Tibial nerve (tissue), 4 donors: ENCODE data around the gene OTOF. TPM values are rescaled to one million over a fixed set of nuclear protein-coding genes. Genes with fewer than 3 reads are reported as not detected.
"Not testable (repeated sequence)": the region's sequence is repeated elsewhere in the genome, so short reads cannot be mapped to it uniquely, and the experiment has no call there.

Experiments
- DNase-seq, 2 donors: peaks; one replicate each; pipeline ENCODE4 v3.0.0-alpha.2; 2019; ENCODE audit warnings: low spot score in 2 of 2
- H3K27ac ChIP-seq, 4 donors: fragments of 200-600 bp; sonication (generic) in 3 of 4; one replicate each; pipeline ENCODE4 v1.5.1; 2017 to 2019; ENCODE audit warnings: mild to moderate bottlenecking in 1 of 4
- H3K27me3 ChIP-seq, 2 donors: fragments of 200-600 bp; sonication (generic) in 1 of 2; one replicate each; pipeline versions ENCODE4 v1.5.1 to v1.6.0; 2017 to 2019
- H3K36me3 ChIP-seq, 3 donors: fragments of 200-600 bp; sonication (generic); one replicate each; pipeline ENCODE4 v1.5.1; 2018 to 2019
- H3K4me1 ChIP-seq, 4 donors: fragments of 200-600 bp; sonication (generic) in 3 of 4; one replicate each; pipeline ENCODE4 v1.5.1; 2017 to 2019
- H3K4me3 ChIP-seq, 4 donors: fragments of 200-600 bp; sonication (generic) in 3 of 4; one replicate each; pipeline ENCODE4 v1.5.1; 2017 to 2019; ENCODE audit warnings: mild to moderate bottlenecking in 1 of 4, moderate library complexity in 1 of 4
- H3K9me3 ChIP-seq, 4 donors: fragments of 200-600 bp; sonication (generic) in 3 of 4; one replicate each; pipeline ENCODE4 v1.5.1; 2017 to 2019
- EP300 ChIP-seq, 2 donors: sonication (generic); formaldehyde crosslinking; IDR thresholded peaks; one replicate each; pipeline ENCODE4 v1.6.1; 2017; ENCODE audit warnings: antibody characterized with exemption in 2 of 2, mild to moderate bottlenecking in 1 of 2
- POLR2A ChIP-seq, 2 donors: fragments of 450-650 bp; IDR thresholded peaks; one replicate each; pipeline ENCODE4 v1.6.1; 2017; ENCODE audit warnings: antibody characterized with exemption in 2 of 2, mild to moderate bottlenecking in 2 of 2, moderate library complexity in 2 of 2
- WGBS, 2 donors: methylation state at CpG; one replicate each; pipeline ENCODE4 v1.1.5; 2018; 5-methylcytosine and 5-hydroxymethylcytosine counted together
- total RNA-seq, 4 donors: library from RNA; depleted of rRNA; stranded (reverse); fragments of >200 nt; gene quantifications; one replicate each; pipeline ENCODE4 v1.1.0, GENCODE V29; 2016
- TF ChIP-seq, protein P1 (sequence below), 5 experiments: fragments of 200-600 bp in 3 of 5; fragments of 450-650 bp in 2 of 5; sonication (generic) in 3 of 5; IDR thresholded peaks; one replicate each; pipeline ENCODE4 v1.5.1; 2016 to 2019; ENCODE audit warnings: antibody characterized with exemption in 5 of 5, mild to moderate bottlenecking in 3 of 5, moderate library complexity in 2 of 5

OTOF gene
- total RNA-seq, 4 donors from 2014 or later = under 0.01 to 0.30 (median 0.22) TPM; not detected in 1

DNA sequence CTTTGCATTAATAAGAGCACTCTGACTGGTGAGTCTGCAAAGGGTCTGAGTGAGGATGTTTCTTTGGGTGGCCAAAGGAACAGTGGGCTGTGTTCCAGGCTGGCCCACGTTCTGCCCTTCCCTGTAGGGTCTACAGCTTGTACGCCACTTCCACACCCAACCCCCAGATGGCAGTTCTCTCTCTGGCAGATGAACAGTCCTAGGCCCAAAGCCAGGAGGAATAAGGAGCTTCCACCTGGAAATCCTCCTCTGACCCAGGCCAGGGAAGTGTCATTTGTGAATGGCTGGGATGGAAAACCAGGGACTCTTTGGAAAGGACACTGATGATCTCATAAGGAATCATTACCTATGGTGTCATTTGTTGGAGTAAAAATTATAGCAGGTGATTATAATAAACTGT, 6.6 kb downstream of the OTOF start:
- 0 to 45% methylated on average over 1 to 2 of the region's 2 CpGs for WGBS, 2 donors
- no peak overlapping the region for H3K4me3 ChIP-seq
- no peak for TF ChIP-seq EP300 (IDR thresholded peaks at IDR 0.05)
- TF ChIP-seq, protein P1, sequence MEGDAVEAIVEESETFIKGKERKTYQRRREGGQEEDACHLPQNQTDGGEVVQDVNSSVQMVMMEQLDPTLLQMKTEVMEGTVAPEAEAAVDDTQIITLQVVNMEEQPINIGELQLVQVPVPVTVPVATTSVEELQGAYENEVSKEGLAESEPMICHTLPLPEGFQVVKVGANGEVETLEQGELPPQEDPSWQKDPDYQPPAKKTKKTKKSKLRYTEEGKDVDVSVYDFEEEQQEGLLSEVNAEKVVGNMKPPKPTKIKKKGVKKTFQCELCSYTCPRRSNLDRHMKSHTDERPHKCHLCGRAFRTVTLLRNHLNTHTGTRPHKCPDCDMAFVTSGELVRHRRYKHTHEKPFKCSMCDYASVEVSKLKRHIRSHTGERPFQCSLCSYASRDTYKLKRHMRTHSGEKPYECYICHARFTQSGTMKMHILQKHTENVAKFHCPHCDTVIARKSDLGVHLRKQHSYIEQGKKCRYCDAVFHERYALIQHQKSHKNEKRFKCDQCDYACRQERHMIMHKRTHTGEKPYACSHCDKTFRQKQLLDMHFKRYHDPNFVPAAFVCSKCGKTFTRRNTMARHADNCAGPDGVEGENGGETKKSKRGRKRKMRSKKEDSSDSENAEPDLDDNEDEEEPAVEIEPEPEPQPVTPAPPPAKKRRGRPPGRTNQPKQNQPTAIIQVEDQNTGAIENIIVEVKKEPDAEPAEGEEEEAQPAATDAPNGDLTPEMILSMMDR (IDR thresholded peaks at IDR 0.05) = no peak
- TF ChIP-seq POLR2A (IDR thresholded peaks at IDR 0.05) = no peak
- H3K9me3 ChIP-seq = peaks cover 0 to 14% (median 3%) of the 10 kb centered on the region in 4 donors
- no peak overlapping the region for H3K27ac ChIP-seq
- H3K27me3 ChIP-seq = no peaks in the 10 kb centered on the region
- no peaks in the 10 kb centered on the region for H3K36me3 ChIP-seq
- no peak for DNase-seq
- no peaks in the 10 kb centered on the region for H3K4me1 ChIP-seq

DNA sequence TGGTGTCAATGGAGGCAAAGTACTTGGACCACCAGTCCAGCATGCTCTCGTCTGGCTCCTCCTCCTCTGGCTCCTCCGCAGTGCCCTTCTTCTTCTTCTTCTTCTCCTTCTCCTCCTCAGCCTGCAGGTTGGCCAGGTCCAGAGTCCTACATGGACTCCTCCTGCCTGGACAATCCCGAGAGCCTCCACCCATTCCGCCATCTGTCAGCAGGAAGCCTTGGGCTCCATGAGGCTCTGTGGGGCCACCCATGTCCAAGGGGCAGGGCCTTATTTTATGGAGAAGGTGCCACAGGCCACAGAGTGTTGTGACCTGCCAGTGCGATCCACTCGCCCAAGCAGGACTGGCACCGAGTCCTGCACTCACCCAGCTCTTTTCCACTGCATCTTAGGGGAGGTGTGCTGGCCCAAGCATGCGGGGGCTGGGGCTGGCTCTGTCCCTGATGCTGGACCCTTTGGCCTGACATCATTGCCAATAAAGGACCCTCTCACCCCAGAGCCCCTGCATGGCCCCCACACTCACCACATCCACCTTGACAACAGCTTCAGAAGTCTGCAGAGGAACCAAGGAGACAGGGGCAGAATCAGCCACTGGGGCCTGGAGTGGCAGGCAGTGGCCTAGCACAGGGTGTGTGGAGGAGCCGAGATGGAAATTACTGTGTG, 7.2 kb downstream of the OTOF start:
- WGBS, 2 donors = 91 to 92% methylated on average over 8 to 9 of the region's 9 CpGs
- Histone ChIP-seq H3K9me3 (peaks cover 0 to 14% (median 3%) of the 10 kb centered on the region in 4 donors), H3K4me1 (no peaks in the 10 kb centered on the region), H3K27ac (no peak overlapping the region), H3K36me3 (no peaks in the 10 kb centered on the region), H3K4me3 (no peak overlapping the region), H3K27me3 (no peaks in the 10 kb centered on the region)
- no peak for DNase-seq
- no peak for TF ChIP-seq EP300 (IDR thresholded peaks at IDR 0.05)
- TF ChIP-seq, protein P1 (IDR thresholded peaks at IDR 0.05) = no peak
- no peak for TF ChIP-seq POLR2A (IDR thresholded peaks at IDR 0.05)

DNA sequence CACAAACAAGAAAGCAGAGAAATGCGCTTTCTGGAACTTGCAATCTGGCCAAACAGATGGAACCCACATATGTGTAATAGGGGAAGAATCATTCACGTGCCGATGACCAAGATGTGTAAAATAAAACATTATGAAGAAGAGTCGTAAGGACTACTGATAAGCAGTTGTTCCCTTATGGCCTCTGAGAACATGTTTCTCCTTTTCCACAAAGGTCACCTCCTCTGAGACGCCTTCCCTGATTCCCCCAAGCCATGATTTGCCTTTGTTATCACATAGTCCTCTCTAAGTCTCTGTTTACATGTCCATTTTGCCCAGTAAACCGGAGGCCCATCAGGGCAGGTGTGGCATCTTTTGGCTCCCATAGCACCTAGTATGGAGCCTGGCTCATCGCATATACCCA, 8.0 kb downstream of the OTOF start:
- DNase-seq = no peak
- Histone ChIP-seq H3K4me1 (no peaks in the 10 kb centered on the region), H3K27ac (no peak overlapping the region), H3K27me3 (no peaks in the 10 kb centered on the region), H3K4me3 (no peak overlapping the region), H3K9me3 (peaks cover 0 to 14% (median 3%) of the 10 kb centered on the region in 4 donors), H3K36me3 (no peaks in the 10 kb centered on the region)
- WGBS, 2 donors = 87 to 93% methylated on average over 7 of the region's 7 CpGs
- TF ChIP-seq EP300 (IDR thresholded peaks at IDR 0.05) = no peak
- TF ChIP-seq, protein P1 (IDR thresholded peaks at IDR 0.05) = no peak
- no peak for TF ChIP-seq POLR2A (IDR thresholded peaks at IDR 0.05)

DNA sequence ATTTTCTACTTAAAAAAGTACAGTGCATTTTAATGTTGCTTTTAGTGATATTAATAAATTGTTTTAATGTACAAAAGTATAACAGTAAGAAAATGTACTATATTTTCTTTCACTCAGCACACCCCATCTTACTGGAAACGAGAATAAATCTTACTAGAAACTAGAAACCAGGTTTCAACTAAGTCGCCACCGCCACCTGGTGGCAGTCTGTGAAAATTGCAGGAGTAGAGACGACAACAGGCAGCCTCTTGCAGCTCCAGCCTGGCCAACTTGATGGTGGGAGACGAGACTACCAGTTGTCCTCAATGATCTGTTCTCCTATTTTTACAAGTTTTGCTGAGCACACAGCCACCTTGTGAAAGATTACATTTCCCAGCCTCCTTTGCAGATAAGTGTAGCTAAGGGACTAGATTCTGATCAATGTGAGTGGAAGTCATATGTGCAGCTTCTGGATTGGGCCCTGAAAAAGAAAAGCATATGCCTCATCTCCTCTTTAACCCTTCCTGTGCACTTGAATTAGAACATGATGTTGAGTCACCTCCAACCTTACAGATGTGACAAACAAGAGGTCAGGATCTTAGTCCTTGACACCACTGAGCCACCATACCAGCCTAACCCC, 8.7 kb downstream of the OTOF start:
- TF ChIP-seq POLR2A (IDR thresholded peaks at IDR 0.05) = no peak
- TF ChIP-seq, protein P1 (IDR thresholded peaks at IDR 0.05) = peak in 4 of 5 experiments; percentile 19 to 38 (median 25)
- Histone ChIP-seq H3K27me3 (no peaks in the 10 kb centered on the region), H3K27ac (no peak overlapping the region), H3K36me3 (no peaks in the 10 kb centered on the region), H3K4me3 (no peak overlapping the region), H3K4me1 (no peaks in the 10 kb centered on the region), H3K9me3 (peaks cover 0 to 14% (median 3%) of the 10 kb centered on the region in 4 donors)
- no peak for DNase-seq
- WGBS, 2 donors = 14 to 15% methylated on average over 5 of the region's 5 CpGs

DNA sequence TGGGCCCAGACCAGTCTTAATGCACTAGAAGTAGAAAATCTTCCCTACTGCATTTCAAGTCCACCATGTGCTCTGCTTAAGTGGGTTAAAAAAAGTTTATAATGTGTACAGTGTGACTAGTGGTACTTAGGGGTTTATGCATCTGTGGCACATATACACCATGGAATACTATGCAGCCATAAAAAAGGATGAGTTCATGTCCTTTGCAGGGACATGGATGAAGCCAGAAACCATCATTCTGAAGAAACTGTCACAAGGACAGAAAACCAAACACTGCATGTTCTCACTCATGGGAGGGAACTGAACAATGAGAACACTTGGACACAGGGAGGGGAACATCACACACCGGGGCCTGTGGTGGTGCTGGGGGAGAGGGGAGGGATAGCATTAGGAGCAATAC, 9.4 kb downstream of the OTOF start:
- not testable (repeated sequence) for H3K27me3 ChIP-seq, H3K4me3 ChIP-seq, H3K36me3 ChIP-seq, H3K27ac ChIP-seq, DNase-seq, H3K4me1 ChIP-seq
- 83 to 94% methylated on average over 1 of the region's 1 CpG for WGBS, 2 donors
- peaks cover 0 to 14% (median 3%) of the 10 kb centered on the region in 4 donors for H3K9me3 ChIP-seq
